HepG2 (cell line): Measurements from ENCODE around the gene AXIN2.

Experiments
- BRCA1 ChIP-seq: sonication (generic); formaldehyde crosslinking; IDR thresholded peaks from 2 replicates; pipeline ENCODE4 v1.4.0; 2020; ENCODE audit warnings: missing genetic modification reagents
- CTCF ChIP-seq: sonication (generic); formaldehyde crosslinking; IDR thresholded peaks from 2 replicates; pipeline ENCODE4 v1.5.0; 2020; ENCODE audit warnings: mild to moderate bottlenecking, missing genetic modification reagents, moderate library complexity
- FOXA1 ChIP-seq, 2 experiments: fragments of 450-650 bp in 1 of 2; sonication (generic) in 1 of 2; formaldehyde crosslinking in 1 of 2; IDR thresholded peaks; 2 replicates each; pipeline versions ENCODE4 v1.4.0 to v1.6.1; 2016 to 2020; ENCODE audit warnings: missing genetic modification reagents in 1 of 2
- FOXP1 ChIP-seq, 2 experiments: fragments of 450-650 bp in 1 of 2; IDR thresholded peaks; 2 replicates each; pipeline ENCODE4 v1.6.1; 2017 to 2018; ENCODE audit warnings: antibody characterized with exemption in 1 of 2
- RFX1 ChIP-seq: fragments of 450-650 bp; IDR thresholded peaks from 2 replicates; pipeline ENCODE4 v1.6.1; 2017
- SMAD3 ChIP-seq: sonication (generic); formaldehyde crosslinking; IDR thresholded peaks from 2 replicates; pipeline ENCODE4 v1.4.0; 2020; ENCODE audit warnings: missing genetic modification reagents
- ZNF326 ChIP-seq: sonication (generic); formaldehyde crosslinking; IDR thresholded peaks from 2 replicates; pipeline ENCODE4 v1.4.0; 2020; ENCODE audit warnings: missing genetic modification reagents, borderline replicate concordance
- ZNF704 ChIP-seq: sonication (generic); formaldehyde crosslinking; IDR thresholded peaks from 2 replicates; pipeline ENCODE4 v1.8.1; 2023; ENCODE audit warnings: mild to moderate bottlenecking, inconsistent platforms, moderate library complexity, missing genetic modification reagents, borderline replicate concordance

- no peak for TF ChIP-seq SMAD3 (CRISPR knock-in tag)
- TF ChIP-seq BRCA1 (CRISPR knock-in tag): no peak
- TF ChIP-seq ZNF326: no peak
- no peak for TF ChIP-seq ZNF704 (CRISPR knock-in tag)
- no peak for TF ChIP-seq FOXP1 (IDR thresholded peaks at IDR 0.05)
- TF ChIP-seq FOXP1 (CRISPR knock-in tag; IDR thresholded peaks at IDR 0.05): no peak
- TF ChIP-seq RFX1: no peak
- TF ChIP-seq FOXA1 (IDR thresholded peaks at IDR 0.05): no peak
- no peak for TF ChIP-seq FOXA1 (CRISPR knock-in tag; IDR thresholded peaks at IDR 0.05)
- TF ChIP-seq CTCF (CRISPR knock-in tag): no peak
Measured at GRCh38 chr17:65550075-65550662, 11.3 kb downstream of the AXIN2 start.
